GM12878 (cell line): ENCODE measurements around the gene CCDC169. TPM values are rescaled to one million over a fixed set of nuclear protein-coding genes. Genes with fewer than 3 reads are reported as not detected.
A peak's percentile ranks its signal among the peaks of the same experiment; 100 is the strongest.

Experiments
- BCLAF1 ChIP-seq: fragments of 450-650 bp; IDR thresholded peaks from 2 replicates; pipeline ENCODE4 v1.6.1; 2017; ENCODE audit warnings: antibody characterized with exemption, mild to moderate bottlenecking, moderate library complexity
- CBX5 ChIP-seq: sonication (generic); IDR thresholded peaks from 2 replicates; pipeline ENCODE4 v1.6.1; 2016; ENCODE audit warnings: low read depth, moderate library complexity, mild to moderate bottlenecking, inconsistent platforms
- CUX1 ChIP-seq: IDR thresholded peaks from 2 replicates; pipeline ENCODE4 v1.6.1; 2012; ENCODE audit warnings: improper control_type of control experiment, low read depth, low read length; ENCODE audit not compliant: insufficient replicate concordance
- IKZF2 ChIP-seq, 2 experiments: fragments of 450-650 bp; IDR thresholded peaks; 2 replicates each; pipeline ENCODE4 v1.6.1; 2017; ENCODE audit warnings: mild to moderate bottlenecking in 2 of 2, moderate library complexity in 2 of 2
- KLF5 ChIP-seq: fragments of 450-650 bp; IDR thresholded peaks from 2 replicates; pipeline ENCODE4 v1.6.1; 2014; ENCODE audit warnings: mild to moderate bottlenecking; ENCODE audit not compliant: partially characterized antibody
- NFYB ChIP-seq: IDR thresholded peaks from 2 replicates; pipeline ENCODE4 v1.6.1; 2011; ENCODE audit warnings: low read depth, mild to moderate bottlenecking, low read length, improper control_type of control experiment, moderate library complexity; ENCODE audit not compliant: insufficient read depth
- NRF1 ChIP-seq: conservative IDR thresholded peaks from 2 replicates; pipeline ENCODE4 v1.6.1; 2011; ENCODE audit warnings: mild to moderate bottlenecking, low read depth, low read length, improper control_type of control experiment
- PAX8 ChIP-seq: fragments of 450-650 bp; IDR thresholded peaks from 2 replicates; pipeline ENCODE4 v1.6.1; 2017; ENCODE audit warnings: mild to moderate bottlenecking, moderate library complexity
- POLR2AphosphoS5 ChIP-seq: IDR thresholded peaks from 2 replicates; pipeline ENCODE4 v1.6.1; 2011; ENCODE audit warnings: mild to moderate bottlenecking, low read length, inconsistent platforms
- RB1 ChIP-seq: fragments of 450-650 bp; formaldehyde crosslinking; IDR thresholded peaks from 2 replicates; pipeline ENCODE4 v1.6.1; 2017; ENCODE audit warnings: mild to moderate bottlenecking, borderline replicate concordance
- RUNX3 ChIP-seq: IDR thresholded peaks from 2 replicates; pipeline ENCODE4 v1.6.1; 2012; ENCODE audit warnings: low read length, inconsistent platforms
- SUPT20H ChIP-seq: IDR thresholded peaks from 2 replicates; pipeline ENCODE4 v1.6.1; 2011; ENCODE audit warnings: low read depth, mild to moderate bottlenecking, low read length, moderate library complexity, borderline replicate concordance; ENCODE audit not compliant: control insufficient read depth
- TARDBP ChIP-seq: IDR thresholded peaks from 2 replicates; pipeline ENCODE4 v1.6.1; 2016; ENCODE audit warnings: borderline replicate concordance
- YBX1 ChIP-seq: fragments of 450-650 bp; IDR thresholded peaks from 2 replicates; pipeline ENCODE4 v1.6.1; 2016; ENCODE audit warnings: antibody characterized with exemption
- ZNF207 ChIP-seq: fragments of 450-650 bp; IDR thresholded peaks from 2 replicates; pipeline ENCODE4 v1.6.1; 2014; ENCODE audit warnings: antibody characterized with exemption, mild to moderate bottlenecking, borderline replicate concordance
- ZNF687 ChIP-seq: fragments of 450-650 bp; IDR thresholded peaks from 2 replicates; pipeline ENCODE4 v1.6.1; 2017; ENCODE audit warnings: mild to moderate bottlenecking, moderate library complexity
- ZZZ3 ChIP-seq: IDR thresholded peaks from 2 replicates; pipeline ENCODE4 v1.6.1; 2011; ENCODE audit warnings: low read depth; ENCODE audit not compliant: control insufficient read depth, insufficient read length
- polyA plus RNA-seq, 11 experiments: library from polyadenylated mRNA; depleted of rRNA in 4 of 11; unstranded in 6 of 11; stranded (reverse) in 5 of 11; fragments of >200 nt; fragmentation: Nextera tagmentation in 4 of 11; fragmentation: Illumina TruSeq in 1 of 11; extraction: Ambion mirVana in 4 of 11; extraction: Trizol in 1 of 11; gene quantifications; 1 replicate in 1 of 11; 2 replicates in 10 of 11; pipeline versions ENCODE4 v1.2.1 to v1.2.3, GENCODE V29; 2011 to 2016; ENCODE audit warnings: inconsistent platforms in 2 of 11, missing spikeins in 2 of 11, low read depth in 1 of 11
- total RNA-seq, 4 experiments: library from RNA; depleted of rRNA in 3 of 4; stranded (reverse); fragments of >200 nt in 3 of 4; fragmentation: Illumina TruSeq in 1 of 4; extraction: Trizol in 1 of 4; gene quantifications; 2 replicates each; pipeline versions ENCODE4 v1.2.1 to v1.2.3, GENCODE V29; 2013 to 2021

CCDC169 gene
- total and polyA plus RNA-seq, 10 of the 15 experiments (the other 5 are each of a cell fraction or from before 2014, with no cell fraction given): 0.13 to 1.4 (median 0.24) TPM; not detected in 4

GRCh38 chr13:36346222-36347083, 48.8 kb upstream of the CCDC169 start, which contains the start of gene SPART (continued):
- TF ChIP-seq ZNF207: peak; percentile 86
- no peak for TF ChIP-seq YBX1
- TF ChIP-seq IKZF2 (IDR thresholded peaks at IDR 0.05): peak in 1 of 2 experiments; percentile 6; a peak in 1 of 4 replicates
- TF ChIP-seq SUPT20H: no peak
- peak; percentile 62 for TF ChIP-seq RUNX3
- TF ChIP-seq RB1: no peak; the same call in 1 of the 2 replicates
- peak; percentile 64 for TF ChIP-seq KLF5
- no peak for TF ChIP-seq PAX8
- TF ChIP-seq ZNF687: peak; percentile 86
- no peak for TF ChIP-seq CUX1
- TF ChIP-seq NFYB: no peak
- peak; percentile 62; the same call in 1 of the 2 replicates for TF ChIP-seq BCLAF1
- peak; percentile 53; the same call in 1 of the 2 replicates for TF ChIP-seq CBX5
- no peak for TF ChIP-seq ZZZ3
- TF ChIP-seq NRF1: peak; percentile 43
- TF ChIP-seq TARDBP: no peak
- no peak for TF ChIP-seq POLR2AphosphoS5
